IPS-NIHi11 (cell line): Measurements from ENCODE around the gene CMTM7.

ENCODE experiments used
- DNase-seq: peaks from one replicate; pipeline ENCODE4 v3.0.0; 2012; ENCODE audit warnings: mixed read lengths, low spot score

Gene CMTM7

DNA sequence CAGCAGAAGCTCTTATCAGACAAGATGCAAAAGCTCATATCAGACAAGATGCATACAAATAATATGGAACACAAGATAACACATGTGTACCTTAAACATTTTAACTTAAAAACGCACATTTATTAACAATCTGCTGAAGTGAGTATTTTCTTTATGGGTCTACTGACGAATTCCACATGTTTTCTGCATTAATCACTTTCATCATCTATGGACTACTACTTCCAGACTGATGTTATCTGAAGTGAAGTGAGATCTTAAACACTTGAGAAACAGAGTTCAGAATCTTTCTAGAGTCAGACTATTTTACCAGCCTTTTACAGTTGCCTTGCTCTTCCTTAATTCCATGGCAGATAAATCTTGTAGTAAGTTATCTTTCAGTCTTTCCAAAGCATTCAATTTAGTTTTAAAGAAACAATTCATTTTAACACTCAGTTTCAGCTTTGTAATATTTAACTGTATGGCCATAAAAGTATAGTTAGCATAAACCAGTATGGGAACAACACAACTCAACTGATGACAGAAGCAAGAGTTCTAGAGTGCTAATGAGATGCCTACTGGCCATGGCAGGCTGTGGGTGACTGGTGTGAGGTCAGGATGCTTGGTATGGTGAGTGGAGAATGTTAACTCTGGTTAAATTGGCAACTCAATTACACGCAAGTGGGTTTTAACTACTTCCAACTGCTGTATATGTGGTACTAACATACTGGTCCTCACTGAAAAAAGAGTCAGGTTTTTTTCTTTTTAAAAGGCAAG lies 101.2 kb downstream of the CMTM7 start:
- DNase-seq, result no peak

DNA sequence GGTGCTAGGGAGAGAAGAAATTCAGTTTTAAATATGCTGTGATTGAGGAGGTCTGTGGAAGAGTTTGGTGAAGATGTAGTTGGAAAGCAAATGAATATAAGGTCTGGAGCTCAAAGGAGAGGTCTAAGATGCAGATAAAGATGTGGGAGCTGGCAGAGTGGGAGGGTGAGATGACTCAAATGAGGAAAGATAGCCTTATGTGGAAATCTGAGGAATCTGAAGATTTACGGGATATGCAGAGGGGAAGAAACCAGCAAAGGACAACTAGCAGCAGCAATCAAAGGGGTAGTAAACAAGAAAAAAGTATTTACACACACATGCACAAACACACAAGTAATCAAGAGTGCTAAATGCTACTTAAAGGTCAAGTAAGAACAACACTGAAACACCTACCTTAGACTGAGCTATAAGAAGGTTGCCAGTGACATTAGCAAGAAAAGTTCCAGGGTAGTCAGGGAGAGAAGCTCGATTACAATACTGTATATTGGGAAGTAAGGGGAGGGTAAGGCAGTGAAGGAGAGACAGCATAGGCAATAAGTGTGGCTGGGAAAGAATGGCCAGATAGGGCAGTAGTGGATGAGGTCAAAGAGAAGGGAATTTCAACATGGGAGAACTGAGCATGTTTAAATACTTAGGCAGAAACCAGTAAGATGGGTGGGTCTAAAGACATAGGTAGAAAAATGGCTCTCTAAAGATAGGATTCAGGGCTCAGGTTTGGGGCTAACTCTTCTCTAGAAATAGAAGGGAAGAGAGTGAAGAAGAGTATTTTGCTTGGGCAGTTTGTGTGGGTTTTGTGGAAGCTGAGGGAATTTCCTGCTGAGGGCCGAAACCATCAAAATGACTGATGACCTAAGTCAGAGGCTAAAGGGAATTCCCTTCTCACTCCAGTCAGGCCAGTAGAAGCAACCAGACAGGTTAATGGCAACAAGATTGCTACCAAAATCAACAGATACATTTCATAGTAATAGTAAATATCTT lies 102.1 kb downstream of the CMTM7 start:
- DNase-seq, result peak; percentile 17

DNA sequence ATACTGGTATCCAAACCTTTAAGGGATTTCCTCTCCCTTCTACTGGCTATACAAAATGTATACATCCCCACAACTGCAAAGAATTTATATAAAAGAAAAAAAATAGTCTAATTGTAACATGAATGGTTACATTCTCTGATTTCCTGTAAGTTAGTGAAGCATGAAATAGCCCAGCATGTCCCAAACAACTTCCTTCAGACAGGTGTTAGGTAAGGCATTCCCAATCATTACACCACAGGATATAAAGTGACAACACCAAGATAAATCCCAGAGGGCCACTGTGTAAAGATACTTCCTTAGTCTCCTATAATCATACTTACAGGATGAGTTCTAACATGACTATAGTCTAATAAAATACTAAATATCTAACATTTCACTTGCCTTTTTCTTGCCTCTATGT lies 103.4 kb downstream of the CMTM7 start:
- DNase-seq, result peak; percentile 17

DNA sequence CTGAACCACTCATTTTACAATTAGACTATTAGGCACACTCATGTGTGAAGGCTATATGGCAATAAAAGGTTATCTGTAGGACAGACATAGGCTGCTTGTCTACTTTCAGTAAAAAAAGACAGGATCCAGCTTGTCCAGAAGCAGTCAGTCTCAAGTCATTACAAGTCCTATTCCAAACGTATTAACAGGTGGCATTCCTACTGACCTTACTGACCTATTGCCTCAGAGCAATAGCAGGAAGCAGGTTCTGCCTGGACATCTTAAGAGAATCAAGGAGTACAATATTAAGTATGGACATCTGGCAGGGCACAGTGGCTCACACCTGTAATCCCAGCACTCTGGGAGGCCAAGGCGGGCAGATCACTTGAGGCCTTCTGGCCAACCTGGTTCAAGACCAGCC lies 104.0 kb downstream of the CMTM7 start:
- no peak for DNase-seq

DNA sequence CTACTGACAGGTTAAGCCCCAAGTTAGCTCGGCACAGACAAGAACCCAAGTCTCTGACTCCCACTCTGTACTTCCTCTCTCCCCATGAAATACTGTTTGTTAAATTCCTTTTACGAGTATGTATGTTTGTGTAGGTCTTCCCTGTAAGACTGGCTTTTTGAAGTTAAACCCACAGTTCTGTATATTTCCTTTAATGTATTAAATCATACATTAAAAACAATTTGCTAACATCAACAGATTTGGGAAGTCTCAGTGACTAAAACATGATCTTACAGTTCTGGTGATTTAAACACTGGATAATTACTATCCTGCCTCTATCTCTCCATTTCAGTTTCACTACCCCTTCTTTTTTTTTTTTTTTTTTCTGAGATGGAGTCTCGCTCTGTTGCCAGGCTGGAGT lies 106.6 kb downstream of the CMTM7 start:
- no peak for DNase-seq

DNA sequence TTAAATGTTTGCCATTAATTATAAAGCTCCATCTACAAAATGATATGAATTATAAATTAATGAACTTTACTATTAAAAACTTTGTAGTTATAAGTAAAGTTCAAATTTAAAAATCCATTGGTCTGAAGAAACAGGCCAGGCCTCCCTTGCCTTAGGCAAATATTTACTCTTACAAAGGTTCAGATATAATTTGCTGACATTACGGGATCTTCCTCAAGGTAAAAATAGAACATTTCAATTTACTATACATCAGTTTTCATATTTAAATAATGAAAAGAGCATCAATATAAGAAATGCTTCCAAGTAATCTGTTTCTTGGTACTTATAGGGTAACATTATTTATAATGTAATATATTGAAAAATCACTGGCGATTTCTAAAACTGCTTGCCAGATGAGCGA lies 107.3 kb downstream of the CMTM7 start:
- DNase-seq, result no peak

DNA sequence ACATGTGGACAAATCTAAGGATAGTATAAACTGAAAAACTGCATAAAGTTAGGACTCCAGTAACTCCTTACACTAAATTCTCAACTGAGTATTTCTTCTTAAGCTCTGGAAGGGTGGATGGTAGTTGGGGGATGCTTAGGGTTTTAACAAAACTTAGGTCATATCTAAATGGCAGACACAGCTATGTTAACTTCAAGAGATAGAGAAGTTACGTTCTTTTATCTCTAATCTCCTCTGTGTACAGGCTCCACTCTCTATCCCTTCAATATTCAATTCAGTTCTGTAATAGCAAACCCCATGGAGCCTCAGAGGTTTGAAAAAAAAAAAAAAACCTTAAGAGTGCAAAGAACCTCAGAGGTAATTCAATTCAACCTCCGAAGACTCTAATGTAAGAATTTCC lies 107.9 kb downstream of the CMTM7 start:
- DNase-seq, result no peak

DNA sequence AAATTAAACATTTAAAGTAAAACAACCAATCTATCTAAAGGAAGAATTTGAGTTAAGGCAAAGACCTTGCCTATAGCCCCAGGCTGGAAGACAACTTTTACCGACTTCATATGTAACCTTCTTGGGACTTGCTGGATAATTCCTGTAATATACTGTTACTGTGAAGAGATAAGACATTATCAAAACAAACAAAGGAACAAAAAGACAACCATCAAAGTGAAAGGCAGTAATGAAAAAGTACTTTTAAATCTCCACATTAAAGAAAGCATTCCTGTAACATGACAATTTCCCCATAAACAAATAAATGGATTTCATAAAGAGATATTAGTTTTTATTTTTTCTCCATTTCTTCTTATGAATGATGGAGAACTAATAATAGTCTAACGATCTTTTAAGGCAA lies 108.6 kb downstream of the CMTM7 start:
- DNase-seq, result no peak

DNA sequence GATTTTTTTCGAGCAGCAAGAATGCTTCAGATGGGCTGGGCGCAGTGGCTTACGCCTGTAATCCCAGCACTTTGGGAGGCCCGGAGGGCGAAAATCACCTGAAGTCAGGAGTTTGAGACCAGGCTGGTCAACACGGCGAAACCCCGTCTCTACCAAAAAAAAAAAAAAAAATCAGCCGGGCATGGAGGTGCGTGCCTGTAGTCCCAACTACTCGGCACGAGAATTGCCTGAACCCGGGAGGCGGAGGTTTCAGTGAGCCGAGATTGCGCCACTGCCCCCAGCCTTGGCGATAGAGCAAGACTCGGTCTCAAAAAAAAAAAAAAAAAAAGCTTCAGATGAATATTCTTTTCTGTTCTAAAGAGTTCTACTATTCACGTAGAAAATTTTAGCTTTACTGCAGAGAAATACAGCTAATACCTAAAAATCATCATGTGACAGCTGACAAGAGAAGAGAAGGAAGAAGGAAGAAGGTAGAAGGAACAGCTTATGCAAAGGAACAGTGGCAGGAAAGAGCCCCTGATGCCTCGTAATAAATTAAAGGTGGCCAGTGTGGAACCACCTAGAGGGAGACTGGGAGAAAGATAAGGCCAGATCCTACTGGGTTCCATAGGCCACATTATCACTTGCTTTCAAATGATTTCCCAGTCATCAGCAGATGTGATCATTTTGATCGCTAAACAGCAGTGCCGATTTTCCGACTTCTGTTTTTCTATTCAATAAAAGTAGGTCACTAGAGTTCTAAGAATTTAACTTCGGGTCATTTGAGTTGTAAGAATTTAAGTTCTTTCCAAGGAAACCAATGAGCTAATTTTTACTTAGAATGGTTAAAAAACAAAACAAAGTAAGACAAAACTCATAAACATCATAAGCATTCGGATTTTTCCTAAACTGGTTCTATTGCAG lies 109.5 kb downstream of the CMTM7 start:
- DNase-seq, result no peak

DNA sequence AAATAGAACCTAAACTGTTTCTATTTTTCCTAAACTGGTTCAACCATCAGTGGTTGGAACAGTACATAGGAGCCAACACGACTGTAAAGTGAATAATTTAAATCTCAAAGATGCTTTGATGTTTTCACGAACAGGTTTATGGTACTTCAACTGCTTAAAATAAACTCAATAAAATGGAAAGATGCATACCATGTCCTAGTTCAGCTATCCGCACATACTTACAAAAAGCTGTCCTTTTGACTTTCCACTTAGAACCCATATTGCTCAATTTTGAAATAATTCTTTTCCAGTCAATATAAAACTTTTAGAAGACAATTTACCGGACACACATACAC lies 110.1 kb downstream of the CMTM7 start:
- no peak for DNase-seq

DNA sequence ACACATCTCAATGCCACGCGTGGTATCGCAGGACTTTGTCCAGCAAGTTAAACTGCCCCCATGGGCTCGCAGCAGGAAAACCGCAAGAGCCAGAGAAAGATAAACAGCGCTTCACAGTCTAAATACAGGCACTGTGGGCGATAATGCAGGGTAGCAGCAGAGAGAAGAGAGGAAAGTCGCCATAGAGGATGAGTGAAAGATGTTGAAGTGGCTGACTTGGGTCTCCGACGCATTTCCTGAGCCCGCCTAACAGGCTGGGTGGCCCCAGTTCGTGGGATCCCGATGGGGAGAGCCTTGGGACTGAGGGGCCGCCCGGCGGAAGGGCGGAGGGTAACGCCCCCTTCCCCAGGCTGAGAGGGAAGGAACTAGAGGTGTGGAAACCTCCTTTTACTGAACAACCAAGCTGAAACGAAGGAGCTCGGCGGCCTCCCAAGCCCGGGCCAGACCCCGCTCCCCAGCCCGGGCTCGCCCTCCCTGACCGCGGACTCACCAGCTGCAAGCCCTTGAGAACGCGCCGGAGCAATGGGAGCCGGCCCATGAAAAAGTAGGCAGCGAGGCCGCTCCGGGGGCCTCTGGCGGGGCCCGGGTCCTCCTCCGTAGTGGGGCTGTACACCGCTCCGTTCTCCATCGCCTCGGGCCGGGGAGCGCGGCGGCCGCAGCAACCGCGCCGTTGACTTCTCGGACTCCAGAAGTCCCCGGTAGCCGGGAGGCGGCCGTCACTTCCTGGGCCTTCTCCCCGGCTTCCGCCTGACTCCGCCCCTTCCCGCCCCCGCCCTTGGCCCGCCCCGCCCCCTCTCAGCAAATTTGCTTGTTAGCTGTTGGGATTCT lies 110.7 kb downstream of the CMTM7 start, which contains the start of gene CMTM6:
TSS of gene CMTM6 (minus strand) at position 735 of the 828 bp plus-strand sequence. CDS start at position 628, 107 bp downstream.
- peak; percentile 99 for DNase-seq

DNA sequence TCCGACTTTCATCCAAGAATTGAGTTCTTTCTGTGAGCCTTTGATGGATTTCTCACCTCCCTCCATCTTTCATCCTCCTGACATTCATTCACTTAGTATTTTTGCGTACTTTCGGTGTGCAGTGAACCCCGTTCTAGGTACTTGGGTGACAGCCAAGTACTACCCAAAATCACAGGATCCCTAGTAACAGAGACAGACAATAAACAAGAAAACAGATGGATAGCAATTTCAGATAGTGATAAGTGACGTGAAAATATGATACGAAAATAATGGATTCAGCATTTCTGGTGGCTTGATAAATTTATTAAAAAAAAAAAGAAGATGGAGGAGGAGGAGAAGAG lies 111.3 kb downstream of the CMTM7 start:
- DNase-seq, result no peak
